HG03066 (cell line): ENCODE measurements around the gene DEDD2.

Experiments
- ATAC-seq: cut with Tn5 transposase; IDR thresholded peaks from one replicate; pipeline ENCODE4 v1.9.1; 2021; ENCODE audit warnings: low read depth; ENCODE audit not compliant: unreplicated experiment

The DEDD2 gene

GRCh38 chr19:42248270-42249148, 31.0 kb upstream of the DEDD2 start:
- ATAC-seq = no peak

- no peak for ATAC-seq
These were observed 30.2 kb upstream of the DEDD2 start for GRCh38 chr19:42247640-42248199.

GRCh38 chr19:42246922-42247639, 29.6 kb upstream of the DEDD2 start:
- no peak for ATAC-seq

GRCh38 chr19:42246143-42246921, 28.9 kb upstream of the DEDD2 start:
- ATAC-seq = no peak

- no peak for ATAC-seq
These were observed 27.8 kb upstream of the DEDD2 start for GRCh38 chr19:42245231-42245630.

- ATAC-seq = peak; percentile 31
These were observed 27.1 kb upstream of the DEDD2 start for GRCh38 chr19:42244347-42245220.

- ATAC-seq = peak; percentile 65
These were observed 25.3 kb upstream of the DEDD2 start, which contains the start of gene GSK3A for GRCh38 chr19:42242512-42243409. GSK3A (minus strand) TSS chr19:42242602; CDS start chr19:42242465, 137 bp downstream.

GRCh38 chr19:42242069-42242511, 24.6 kb upstream of the DEDD2 start:
- no peak for ATAC-seq

- ATAC-seq = no peak
These were observed 23.8 kb upstream of the DEDD2 start for GRCh38 chr19:42241279-42241678.

- no peak for ATAC-seq
These were observed 22.2 kb upstream of the DEDD2 start for GRCh38 chr19:42239544-42240220.

GRCh38 chr19:42235181-42235580, 17.7 kb upstream of the DEDD2 start:
- ATAC-seq = no peak

GRCh38 chr19:42234364-42234763, 16.9 kb upstream of the DEDD2 start:
- ATAC-seq = no peak

GRCh38 chr19:42233678-42234292, 16.3 kb upstream of the DEDD2 start:
- ATAC-seq = no peak

- no peak for ATAC-seq
These were observed 15.6 kb upstream of the DEDD2 start for GRCh38 chr19:42233106-42233505.

GRCh38 chr19:42232435-42232834, 15.0 kb upstream of the DEDD2 start:
- ATAC-seq = no peak

- no peak for ATAC-seq
These were observed 13.1 kb upstream of the DEDD2 start for GRCh38 chr19:42230571-42230970.

GRCh38 chr19:42229855-42230351, 12.4 kb upstream of the DEDD2 start:
- ATAC-seq = no peak
